ENCODE data around the gene GNA15. TPM values are rescaled to one million over a fixed set of nuclear protein-coding genes. Genes with fewer than 3 reads are reported as not detected.

The GNA15 gene
- total and polyA plus RNA-seq, 4 donors = 1.8 to 12.5 (median 7.0) TPM

- ATAC-seq (ENCODE audit: low FRiP score) (no peak), DNase-seq (peak; percentile 38 to 51)
- no peaks in the 10 kb centered on the region for H3K4me1 ChIP-seq (ENCODE audit: control insufficient read depth in 1 of 2, insufficient read depth in 2 of 2, low read length in 2 of 2)
- intact Hi-C loops (cut with DNase I) = no loop called here
- no peaks in the 10 kb centered on the region for H3K36me3 ChIP-seq (ENCODE audit: control insufficient read depth in 1 of 2, insufficient read depth in 2 of 2, low read length in 1 of 2)
- WGBS, 2 donors = 85 to 87% methylated on average over 23 of the region's 23 CpGs
- no peak overlapping the region for H3K4me3 ChIP-seq (ENCODE audit: low read length in 2 of 2)
- H3K27ac ChIP-seq (ENCODE audit: low read depth in 1 of 2, low read length in 2 of 2) = no peak overlapping the region
- H3K27me3 ChIP-seq (ENCODE audit: control insufficient read depth in 1 of 2, insufficient read depth in 2 of 2, low read length in 1 of 2) = no peaks in the 10 kb centered on the region
- peaks cover 2% of the 10 kb centered on the region for H3K9me3 ChIP-seq (ENCODE audit: control insufficient read depth, low read length)
Observed at GRCh38 chr19:3157096-3157845, 21.4 kb downstream of the GNA15 start.

GRCh38 chr19:3159565-3159964 lies 23.7 kb downstream of the GNA15 start:
- WGBS, 2 donors = 69 to 75% methylated on average over 8 of the region's 8 CpGs
- peak in 1 of 2 donors; percentile 13 for DNase-seq
- no peak for ATAC-seq (ENCODE audit: low FRiP score)
- Histone ChIP-seq H3K36me3 (ENCODE audit: control insufficient read depth in 1 of 2, insufficient read depth in 2 of 2, low read length in 1 of 2) (no peaks in the 10 kb centered on the region), H3K27me3 (ENCODE audit: control insufficient read depth in 1 of 2, insufficient read depth in 2 of 2, low read length in 1 of 2) (no peaks in the 10 kb centered on the region), H3K27ac (ENCODE audit: low read depth in 1 of 2, low read length in 2 of 2) (no peak overlapping the region), H3K9me3 (ENCODE audit: control insufficient read depth, low read length) (peaks cover 2% of the 10 kb centered on the region), H3K4me3 (ENCODE audit: low read length in 2 of 2) (no peak overlapping the region), H3K4me1 (ENCODE audit: control insufficient read depth in 1 of 2, insufficient read depth in 2 of 2, low read length in 2 of 2) (no peaks in the 10 kb centered on the region)
- intact Hi-C loops (cut with DNase I) = no loop called here

GRCh38 chr19:3160219-3160618 lies 24.4 kb downstream of the GNA15 start:
- no peaks in the 10 kb centered on the region for H3K36me3 ChIP-seq (ENCODE audit: control insufficient read depth in 1 of 2, insufficient read depth in 2 of 2, low read length in 1 of 2)
- DNase-seq (no peak), ATAC-seq (ENCODE audit: low FRiP score) (no peak)
- H3K4me3 ChIP-seq (ENCODE audit: low read length in 2 of 2) = no peak overlapping the region
- peaks cover 2% of the 10 kb centered on the region for H3K9me3 ChIP-seq (ENCODE audit: control insufficient read depth, low read length)
- intact Hi-C loops (cut with DNase I) = loop anchor here (5.0 to 10.0 kb wide), 6 partner anchors 33 to 275 kb away; no protein-coding TSS in a partner anchor
- WGBS, 2 donors = 68 to 78% methylated on average over 3 of the region's 3 CpGs
- H3K4me1 ChIP-seq (ENCODE audit: control insufficient read depth in 1 of 2, insufficient read depth in 2 of 2, low read length in 2 of 2) = no peaks in the 10 kb centered on the region
- H3K27me3 ChIP-seq (ENCODE audit: control insufficient read depth in 1 of 2, insufficient read depth in 2 of 2, low read length in 1 of 2) = no peaks in the 10 kb centered on the region
- no peak overlapping the region for H3K27ac ChIP-seq (ENCODE audit: low read depth in 1 of 2, low read length in 2 of 2)

GRCh38 chr19:3161453-3161852 lies 25.6 kb downstream of the GNA15 start:
- WGBS, 2 donors = 86 to 87% methylated on average over 4 of the region's 4 CpGs
- Histone ChIP-seq H3K4me1 (ENCODE audit: control insufficient read depth in 1 of 2, insufficient read depth in 2 of 2, low read length in 2 of 2) (no peaks in the 10 kb centered on the region), H3K36me3 (ENCODE audit: control insufficient read depth in 1 of 2, insufficient read depth in 2 of 2, low read length in 1 of 2) (no peaks in the 10 kb centered on the region), H3K27ac (ENCODE audit: low read depth in 1 of 2, low read length in 2 of 2) (no peak overlapping the region), H3K27me3 (ENCODE audit: control insufficient read depth in 1 of 2, insufficient read depth in 2 of 2, low read length in 1 of 2) (no peaks in the 10 kb centered on the region), H3K9me3 (ENCODE audit: control insufficient read depth, low read length) (peaks cover 2% of the 10 kb centered on the region), H3K4me3 (ENCODE audit: low read length in 2 of 2) (no peak overlapping the region)
- DNase-seq (peak in 1 of 2 donors; percentile 30), ATAC-seq (ENCODE audit: low FRiP score) (no peak)
- intact Hi-C loops (cut with DNase I) = loop anchor here (5.0 to 10.0 kb wide), 6 partner anchors 34 to 277 kb away; no protein-coding TSS in a partner anchor

- no peaks in the 10 kb centered on the region for H3K27me3 ChIP-seq (ENCODE audit: control insufficient read depth in 1 of 2, insufficient read depth in 2 of 2, low read length in 1 of 2)
- ATAC-seq (ENCODE audit: low FRiP score) = no peak
- H3K36me3 ChIP-seq (ENCODE audit: control insufficient read depth in 1 of 2, insufficient read depth in 2 of 2, low read length in 1 of 2) = no peaks in the 10 kb centered on the region
- H3K9me3 ChIP-seq (ENCODE audit: control insufficient read depth, low read length) = peaks cover 2% of the 10 kb centered on the region
- no peak overlapping the region for H3K27ac ChIP-seq (ENCODE audit: low read depth in 1 of 2, low read length in 2 of 2)
- DNase-seq = peak in 1 of 2 donors; percentile 74
- H3K4me1 ChIP-seq (ENCODE audit: control insufficient read depth in 1 of 2, insufficient read depth in 2 of 2, low read length in 2 of 2) = no peaks in the 10 kb centered on the region
- intact Hi-C loops (cut with DNase I) = loop anchor here (2.0 to 10.0 kb wide), 7 partner anchors 35 to 278 kb away; no protein-coding TSS in a partner anchor
- WGBS, 2 donors = 68 to 69% methylated on average over 38 of the region's 38 CpGs
- H3K4me3 ChIP-seq (ENCODE audit: low read length in 2 of 2) = no peak overlapping the region
Observed at GRCh38 chr19:3162418-3163229, 26.8 kb downstream of the GNA15 start.

- DNase-seq = peak; percentile 69 to 89
- 5% methylated on average over 27 of the region's 27 CpGs for whole genome bisulfite sequencing, 2 donors
- intact Hi-C loops (cut with DNase I) = loop anchor here (2.0 to 10.0 kb wide), 7 partner anchors 36 to 279 kb away; no protein-coding TSS in a partner anchor
Observed at GRCh38 chr19:3163230-3163886, 27.5 kb downstream of the GNA15 start.

GRCh38 chr19:3163943-3164342 lies 28.1 kb downstream of the GNA15 start:
- no peak for ATAC-seq (ENCODE audit: low FRiP score)
- no peaks in the 10 kb centered on the region for H3K4me1 ChIP-seq (ENCODE audit: control insufficient read depth in 1 of 2, insufficient read depth in 2 of 2, low read length in 2 of 2)
- H3K9me3 ChIP-seq (ENCODE audit: control insufficient read depth, low read length) = peaks cover 2% of the 10 kb centered on the region
- intact Hi-C loops (cut with DNase I) = loop anchor here (2.0 to 10.0 kb wide), 7 partner anchors 37 to 279 kb away; no protein-coding TSS in a partner anchor
- H3K27ac ChIP-seq (ENCODE audit: low read depth in 1 of 2, low read length in 2 of 2) = no peak overlapping the region
- 63 to 66% methylated on average over 7 of the region's 7 CpGs for WGBS, 2 donors
- H3K4me3 ChIP-seq (ENCODE audit: low read length in 2 of 2) = no peak overlapping the region
- H3K27me3 ChIP-seq (ENCODE audit: control insufficient read depth in 1 of 2, insufficient read depth in 2 of 2, low read length in 1 of 2) = no peaks in the 10 kb centered on the region
- no peaks in the 10 kb centered on the region for H3K36me3 ChIP-seq (ENCODE audit: control insufficient read depth in 1 of 2, insufficient read depth in 2 of 2, low read length in 1 of 2)
- DNase-seq = peak in 1 of 2 donors; percentile 10

More at GRCh38 chr19:3163230-3163886, 27.5 kb downstream of the GNA15 start:
- Histone ChIP-seq H3K4me1 (ENCODE audit: control insufficient read depth in 1 of 2, insufficient read depth in 2 of 2, low read length in 2 of 2) (no peaks in the 10 kb centered on the region), H3K36me3 (ENCODE audit: control insufficient read depth in 1 of 2, insufficient read depth in 2 of 2, low read length in 1 of 2) (no peaks in the 10 kb centered on the region), H3K27ac (ENCODE audit: low read depth in 1 of 2, low read length in 2 of 2) (no peak overlapping the region), H3K4me3 (ENCODE audit: low read length in 2 of 2) (no peak overlapping the region), H3K9me3 (ENCODE audit: control insufficient read depth, low read length) (peaks cover 2% of the 10 kb centered on the region), H3K27me3 (ENCODE audit: control insufficient read depth in 1 of 2, insufficient read depth in 2 of 2, low read length in 1 of 2) (no peaks in the 10 kb centered on the region)
- peak; percentile 92 for ATAC-seq (ENCODE audit: low FRiP score)

GRCh38 chr19:3167533-3168272 lies 31.9 kb downstream of the GNA15 start:
- Histone ChIP-seq H3K27me3 (ENCODE audit: control insufficient read depth in 1 of 2, insufficient read depth in 2 of 2, low read length in 1 of 2) (no peaks in the 10 kb centered on the region), H3K4me3 (ENCODE audit: low read length in 2 of 2) (no peak overlapping the region), H3K27ac (ENCODE audit: low read depth in 1 of 2, low read length in 2 of 2) (no peak overlapping the region), H3K36me3 (ENCODE audit: control insufficient read depth in 1 of 2, insufficient read depth in 2 of 2, low read length in 1 of 2) (no peaks in the 10 kb centered on the region), H3K9me3 (ENCODE audit: control insufficient read depth, low read length) (no peaks in the 10 kb centered on the region), H3K4me1 (ENCODE audit: control insufficient read depth in 1 of 2, insufficient read depth in 2 of 2, low read length in 2 of 2) (no peaks in the 10 kb centered on the region)
- no peak for ATAC-seq (ENCODE audit: low FRiP score)
- intact Hi-C loops (cut with DNase I) = loop anchor here in 1 of 2 donors (10.0 kb wide), 1 partner anchor 283 kb away; no protein-coding TSS in a partner anchor
- peak in 1 of 2 donors; percentile 39 for DNase-seq
- WGBS, 2 donors = 60 to 62% methylated on average over 13 of the region's 13 CpGs

All from aorta (tissue), 5 donors.